ENCODE results near the gene GPR137. TPM values are rescaled to one million over a fixed set of nuclear protein-coding genes. Genes with fewer than 3 reads are reported as not detected.
"Not testable (repeated sequence)": the region's sequence is repeated elsewhere in the genome, so short reads cannot be mapped to it uniquely, and the experiment has no call there.

Gene GPR137
- total RNA-seq, 1 donor from 2014 or later = 56.0 TPM

DNA sequence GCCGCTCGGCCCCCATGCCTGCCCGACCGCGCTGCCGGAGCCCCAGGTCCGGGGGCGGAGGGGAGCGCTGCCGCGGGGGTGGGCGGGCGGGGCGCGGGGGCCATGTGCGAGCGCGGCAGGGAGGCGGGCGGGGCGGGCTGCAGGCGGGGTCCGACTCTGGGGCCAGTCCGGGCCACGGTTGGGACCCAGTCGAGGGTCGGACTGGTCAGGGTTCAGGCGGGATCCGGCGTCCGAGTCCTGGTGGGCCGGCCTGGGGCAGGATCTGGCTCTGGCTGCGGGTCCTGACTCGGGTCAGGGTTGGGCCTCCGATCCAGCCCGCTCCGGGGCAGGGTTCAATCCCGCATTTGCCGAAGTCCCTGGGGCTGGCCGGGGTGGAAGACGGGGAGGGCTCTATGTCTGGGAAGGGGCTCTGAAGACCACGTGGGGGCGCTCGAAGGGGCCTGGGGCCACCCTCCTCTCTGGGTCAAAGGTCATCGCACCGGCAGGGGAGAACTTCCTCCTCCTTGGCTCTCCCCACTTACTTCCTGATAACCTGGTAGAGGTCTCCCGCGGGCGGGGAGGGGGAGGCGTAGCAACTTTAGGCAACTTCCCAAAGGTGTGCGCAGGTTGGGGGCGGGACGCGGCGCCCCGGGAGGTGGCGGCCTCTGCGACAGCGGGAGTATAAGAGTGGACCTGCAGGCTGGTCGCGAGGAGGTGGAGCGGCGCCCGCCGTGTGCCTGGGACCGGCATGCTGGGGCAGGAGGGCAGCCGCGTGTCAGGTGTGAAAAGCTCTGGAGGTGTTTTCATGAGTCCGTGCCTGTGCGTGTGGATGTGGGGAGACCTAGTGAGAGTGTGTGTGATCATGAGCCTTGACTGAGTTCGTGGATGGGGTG is 20.3 kb downstream of the GPR137 start:
- H3K27ac Mint-ChIP-seq (ENCODE audit: unreplicated experiment) = peak overlapping the region; percentile 67
- peak; percentile 62 for TF ChIP-seq CTCF (IDR thresholded peaks at IDR 0.05; ENCODE audit: unreplicated experiment)
- DNase-seq (ENCODE audit: low spot score) = peak; percentile 63
- H3K4me1 Mint-ChIP-seq (ENCODE audit: unreplicated experiment) = peaks cover 11% of the 10 kb centered on the region
- no peaks in the 10 kb centered on the region for H3K9me3 Mint-ChIP-seq (ENCODE audit: unreplicated experiment)
- peak overlapping the region; percentile 97 for H3K4me3 Mint-ChIP-seq (ENCODE audit: unreplicated experiment)
- peaks cover 8% of the 10 kb centered on the region for H3K36me3 Mint-ChIP-seq (ENCODE audit: low read depth, unreplicated experiment)
- peaks cover 4% of the 10 kb centered on the region for H3K27me3 Mint-ChIP-seq (ENCODE audit: unreplicated experiment)

- peaks cover 8% of the 10 kb centered on the region for H3K36me3 Mint-ChIP-seq (ENCODE audit: low read depth, unreplicated experiment)
- H3K4me1 Mint-ChIP-seq (ENCODE audit: unreplicated experiment) = peaks cover 12% of the 10 kb centered on the region
- DNase-seq (ENCODE audit: low spot score) = no peak
- no peaks in the 10 kb centered on the region for H3K9me3 Mint-ChIP-seq (ENCODE audit: unreplicated experiment)
- peak overlapping the region; percentile 97 for H3K4me3 Mint-ChIP-seq (ENCODE audit: unreplicated experiment)
- H3K27me3 Mint-ChIP-seq (ENCODE audit: unreplicated experiment) = peaks cover 4% of the 10 kb centered on the region
- H3K27ac Mint-ChIP-seq (ENCODE audit: unreplicated experiment) = peak overlapping the region; percentile 67
- TF ChIP-seq CTCF (IDR thresholded peaks at IDR 0.05; ENCODE audit: unreplicated experiment) = no peak
Observed at GRCh38 chr11:64306563-64306875, 20.9 kb downstream of the GPR137 start.

DNA sequence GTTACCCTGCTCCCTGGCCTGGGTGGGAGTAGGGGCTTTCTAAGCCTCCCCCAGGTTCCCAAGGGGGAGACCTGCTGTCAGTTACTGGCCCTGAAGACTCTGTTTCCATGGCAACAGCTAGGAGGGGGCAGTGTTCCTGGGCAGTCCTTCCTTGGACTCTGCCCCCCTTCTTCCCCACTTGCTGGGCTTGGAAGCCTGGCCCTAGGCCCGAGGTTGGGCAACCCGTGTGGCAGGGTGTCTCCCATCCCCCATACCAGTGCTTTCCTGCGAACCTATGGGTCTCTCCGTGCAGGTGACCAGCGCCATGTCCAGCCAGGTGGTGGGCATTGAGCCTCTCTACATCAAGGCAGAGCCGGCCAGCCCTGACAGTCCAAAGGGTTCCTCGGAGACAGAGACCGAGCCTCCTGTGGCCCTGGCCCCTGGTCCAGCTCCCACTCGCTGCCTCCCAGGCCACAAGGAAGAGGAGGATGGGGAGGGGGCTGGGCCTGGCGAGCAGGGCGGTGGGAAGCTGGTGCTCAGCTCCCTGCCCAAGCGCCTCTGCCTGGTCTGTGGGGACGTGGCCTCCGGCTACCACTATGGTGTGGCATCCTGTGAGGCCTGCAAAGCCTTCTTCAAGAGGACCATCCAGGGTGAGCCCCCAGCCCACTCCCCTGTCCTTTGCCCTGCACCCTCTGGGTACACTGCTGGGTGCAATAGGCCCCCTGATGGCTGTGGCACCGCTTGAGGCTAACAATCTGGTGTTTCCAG is 21.4 kb downstream of the GPR137 start:
- peaks cover under 1% of the 10 kb centered on the region for H3K27me3 Mint-ChIP-seq (ENCODE audit: unreplicated experiment)
- no peaks in the 10 kb centered on the region for H3K9me3 Mint-ChIP-seq (ENCODE audit: unreplicated experiment)
- no peak for DNase-seq (ENCODE audit: low spot score)
- no peak overlapping the region for H3K27ac Mint-ChIP-seq (ENCODE audit: unreplicated experiment)
- peaks cover 8% of the 10 kb centered on the region for H3K36me3 Mint-ChIP-seq (ENCODE audit: low read depth, unreplicated experiment)
- peaks cover 12% of the 10 kb centered on the region for H3K4me1 Mint-ChIP-seq (ENCODE audit: unreplicated experiment)
- H3K4me3 Mint-ChIP-seq (ENCODE audit: unreplicated experiment) = peak overlapping the region; percentile 97
- TF ChIP-seq CTCF (IDR thresholded peaks at IDR 0.05; ENCODE audit: unreplicated experiment) = no peak

- not testable (repeated sequence) for DNase-seq (ENCODE audit: low spot score)
Observed at GRCh38 chr11:64307795-64308194, 22.1 kb downstream of the GPR137 start.

GRCh38 chr11:64312947-64313346 is 27.3 kb downstream of the GPR137 start:
- H3K4me1 Mint-ChIP-seq (ENCODE audit: unreplicated experiment) = peaks cover 16% of the 10 kb centered on the region
- H3K4me3 Mint-ChIP-seq (ENCODE audit: unreplicated experiment) = peak overlapping the region; percentile 70
- H3K27me3 Mint-ChIP-seq (ENCODE audit: unreplicated experiment) = peaks cover 11% of the 10 kb centered on the region
- no peak for TF ChIP-seq CTCF (IDR thresholded peaks at IDR 0.05; ENCODE audit: unreplicated experiment)
- peaks cover 17% of the 10 kb centered on the region for H3K36me3 Mint-ChIP-seq (ENCODE audit: low read depth, unreplicated experiment)
- H3K27ac Mint-ChIP-seq (ENCODE audit: unreplicated experiment) = peak overlapping the region; percentile 6
- H3K9me3 Mint-ChIP-seq (ENCODE audit: unreplicated experiment) = no peaks in the 10 kb centered on the region
- no peak for DNase-seq (ENCODE audit: low spot score)

More at GRCh38 chr11:64307795-64308194, 22.1 kb downstream of the GPR137 start:
- H3K4me3 Mint-ChIP-seq (ENCODE audit: unreplicated experiment) = peak overlapping the region; percentile 48
- H3K36me3 Mint-ChIP-seq (ENCODE audit: low read depth, unreplicated experiment) = peaks cover 12% of the 10 kb centered on the region
- not testable (repeated sequence) for H3K9me3 Mint-ChIP-seq (ENCODE audit: unreplicated experiment); H3K27me3 Mint-ChIP-seq (ENCODE audit: unreplicated experiment); H3K27ac Mint-ChIP-seq (ENCODE audit: unreplicated experiment)
- H3K4me1 Mint-ChIP-seq (ENCODE audit: unreplicated experiment) = peaks cover 15% of the 10 kb centered on the region
